GM13977 (cell line): ENCODE measurements around the gene DSP.

Experiments
- DNase-seq: peaks from one replicate; pipeline ENCODE4 v3.0.0; 2012; ENCODE audit warnings: low spot score
- CTCF ChIP-seq: IDR thresholded peaks from 2 replicates; pipeline ENCODE4 v1.5.1; 2012; ENCODE audit warnings: mild to moderate bottlenecking, control low read depth; ENCODE audit not compliant: insufficient read depth; ENCODE audit errors: extremely low read depth, missing control alignments
- in situ Hi-C: fragments of 300-500 bp; cut with MboI; formaldehyde crosslinking; loops from one replicate; pipeline ENCODE4 v1.12.0; 2022; ENCODE audit warnings: low sequenced_read_pairs, low pct_unique_long_range_greater_than_20kb, mixed read lengths, inconsistent platforms; ENCODE audit not compliant: unreplicated experiment

The DSP gene

GRCh38 chr6:7522873-7523272 is 18.6 kb upstream of the DSP start:
- in situ Hi-C loops = no loop called here
- no peak for TF ChIP-seq CTCF
- DNase-seq = no peak

GRCh38 chr6:7523922-7524321 is 17.5 kb upstream of the DSP start:
- no peak for TF ChIP-seq CTCF
- in situ Hi-C loops = no loop called here
- no peak for DNase-seq

- no peak for TF ChIP-seq CTCF
- no peak for DNase-seq
- in situ Hi-C loops = no loop called here
Measured at GRCh38 chr6:7526755-7527154, 14.7 kb upstream of the DSP start.

GRCh38 chr6:7528565-7528964 is 12.9 kb upstream of the DSP start:
- in situ Hi-C loops = no loop called here
- TF ChIP-seq CTCF = no peak
- no peak for DNase-seq

- no peak for TF ChIP-seq CTCF
- in situ Hi-C loops = no loop called here
- DNase-seq = no peak
Measured at GRCh38 chr6:7529141-7529540, 12.3 kb upstream of the DSP start.

- in situ Hi-C loops = no loop called here
- TF ChIP-seq CTCF = no peak
Measured at GRCh38 chr6:7532232-7532631, 9.2 kb upstream of the DSP start.

GRCh38 chr6:7532821-7533220 is 8.7 kb upstream of the DSP start:
- no peak for TF ChIP-seq CTCF
- DNase-seq = no peak
- in situ Hi-C loops = no loop called here

More at GRCh38 chr6:7532232-7532631, 9.2 kb upstream of the DSP start:
- DNase-seq = no peak
